AG04449 (cell line): Measurements from ENCODE around the gene LRBA.
"Not testable (repeated sequence)": the region's sequence is repeated elsewhere in the genome, so short reads cannot be mapped to it uniquely, and the experiment has no call there.

Experiments
- CTCF ChIA-PET: fragments of 350-600 bp; formaldehyde crosslinking; extraction: SDS; loops from one replicate; lab custom pipeline; 2021; ENCODE audit warnings: antibody characterized with exemption; lab: Yijun Ruan, JAX
- POLR2A ChIA-PET: fragments of 400-600, 350-600 bp; formaldehyde crosslinking; extraction: SDS; loops from one replicate; lab custom pipeline; 2020; ENCODE audit warnings: antibody characterized with exemption, inconsistent platforms; lab: Yijun Ruan, JAX
- DNase-seq: peaks from one replicate; pipeline ENCODE4 v3.0.0-alpha.2; 2010; ENCODE audit warnings: low read depth, low spot score
- H3K4me3 ChIP-seq: 2 replicates; pipeline ENCODE4 v1.5.1; 2011; ENCODE audit warnings: low read depth, mild to moderate bottlenecking, control low read depth, low read length
- TF ChIP-seq, protein P1 (sequence below): IDR thresholded peaks from one replicate; pipeline ENCODE4 v1.5.1; 2011; ENCODE audit warnings: mild to moderate bottlenecking, moderate library complexity, low read length, control low read depth, inconsistent platforms; ENCODE audit not compliant: insufficient read depth; ENCODE audit errors: missing control alignments

Gene LRBA

GRCh38 chr4:150668824-150669223 lies 346.3 kb downstream of the LRBA start:
- no peak for DNase-seq
- POLR2A ChIA-PET = no interaction called here
- CTCF ChIA-PET = interaction anchor here (2.0 kb wide), 1 partner anchor 370 kb away, joined by 5 read pairs; no protein-coding TSS in a partner anchor
- H3K4me3 ChIP-seq = no peak overlapping the region
- TF ChIP-seq, protein P1, sequence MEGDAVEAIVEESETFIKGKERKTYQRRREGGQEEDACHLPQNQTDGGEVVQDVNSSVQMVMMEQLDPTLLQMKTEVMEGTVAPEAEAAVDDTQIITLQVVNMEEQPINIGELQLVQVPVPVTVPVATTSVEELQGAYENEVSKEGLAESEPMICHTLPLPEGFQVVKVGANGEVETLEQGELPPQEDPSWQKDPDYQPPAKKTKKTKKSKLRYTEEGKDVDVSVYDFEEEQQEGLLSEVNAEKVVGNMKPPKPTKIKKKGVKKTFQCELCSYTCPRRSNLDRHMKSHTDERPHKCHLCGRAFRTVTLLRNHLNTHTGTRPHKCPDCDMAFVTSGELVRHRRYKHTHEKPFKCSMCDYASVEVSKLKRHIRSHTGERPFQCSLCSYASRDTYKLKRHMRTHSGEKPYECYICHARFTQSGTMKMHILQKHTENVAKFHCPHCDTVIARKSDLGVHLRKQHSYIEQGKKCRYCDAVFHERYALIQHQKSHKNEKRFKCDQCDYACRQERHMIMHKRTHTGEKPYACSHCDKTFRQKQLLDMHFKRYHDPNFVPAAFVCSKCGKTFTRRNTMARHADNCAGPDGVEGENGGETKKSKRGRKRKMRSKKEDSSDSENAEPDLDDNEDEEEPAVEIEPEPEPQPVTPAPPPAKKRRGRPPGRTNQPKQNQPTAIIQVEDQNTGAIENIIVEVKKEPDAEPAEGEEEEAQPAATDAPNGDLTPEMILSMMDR = no peak

GRCh38 chr4:150664935-150665334 lies 350.1 kb downstream of the LRBA start:
- CTCF ChIA-PET = no interaction called here
- no peak overlapping the region for H3K4me3 ChIP-seq
- TF ChIP-seq, protein P1 = no peak
- POLR2A ChIA-PET = no interaction called here
- DNase-seq = no peak

- TF ChIP-seq, protein P1 = no peak
- ChIA-PET POLR2A (no interaction called here), CTCF (no interaction called here)
- DNase-seq = no peak
- no peak overlapping the region for H3K4me3 ChIP-seq
Observed at GRCh38 chr4:150662686-150663085, 352.4 kb downstream of the LRBA start.

GRCh38 chr4:150661551-150661950 lies 353.5 kb downstream of the LRBA start:
- POLR2A ChIA-PET, H3K4me3 ChIP-seq, DNase-seq, CTCF ChIA-PET: not testable (repeated sequence)

DNA sequence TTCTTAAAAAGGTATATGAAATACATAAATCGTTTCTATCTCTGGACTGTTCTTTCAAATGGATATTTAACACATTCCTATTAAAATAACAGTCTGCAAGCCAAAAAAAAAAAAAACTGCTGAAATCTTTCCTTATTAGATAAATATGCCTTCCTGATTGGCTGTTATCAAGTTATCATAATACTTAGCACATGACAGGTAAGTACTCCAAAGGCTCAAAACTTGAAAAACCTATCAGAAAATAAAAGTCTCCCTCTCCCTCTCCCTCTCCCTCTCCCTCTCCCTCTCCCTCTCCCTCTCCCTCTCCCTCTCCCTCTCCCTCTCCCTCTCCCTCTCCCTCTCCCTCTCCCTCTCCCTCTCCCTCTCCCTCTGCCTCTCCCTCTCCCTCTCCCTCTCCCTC lies 356.8 kb downstream of the LRBA start:
- CTCF ChIA-PET, POLR2A ChIA-PET, H3K4me3 ChIP-seq, DNase-seq: not testable (repeated sequence)

DNA sequence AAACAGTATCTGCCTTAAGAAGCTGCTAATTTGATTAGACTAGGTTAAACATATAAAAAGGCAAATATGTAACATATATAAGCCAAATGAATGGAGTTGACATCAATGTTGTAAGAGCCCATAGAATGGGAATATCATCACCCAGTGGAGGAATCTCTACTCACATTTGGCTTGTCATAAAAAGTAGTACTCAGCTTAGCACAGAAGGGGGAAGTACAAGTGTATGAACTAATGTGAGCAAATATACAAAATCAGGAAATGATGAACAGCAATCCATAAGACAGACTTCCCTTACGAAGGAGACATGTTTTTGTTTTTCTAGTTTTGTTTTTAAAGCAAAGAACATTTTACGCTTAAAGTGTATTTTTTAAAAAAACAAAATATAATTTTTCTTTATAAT lies 358.2 kb downstream of the LRBA start:
- DNase-seq = no peak
- TF ChIP-seq, protein P1 = no peak
- no peak overlapping the region for H3K4me3 ChIP-seq
- ChIA-PET CTCF (no interaction called here), POLR2A (no interaction called here)

GRCh38 chr4:150650751-150651150 lies 364.3 kb downstream of the LRBA start:
- TF ChIP-seq, protein P1 = no peak
- H3K4me3 ChIP-seq = no peak overlapping the region
- no peak for DNase-seq
- ChIA-PET POLR2A (no interaction called here), CTCF (no interaction called here)
